HEK293 (cell line): ENCODE measurements around the gene TEX13C.

ENCODE experiments used
- CTCF ChIA-PET: fragments of 350-600 bp; formaldehyde crosslinking; extraction: SDS; loops from one replicate; lab custom pipeline; 2021; ENCODE audit warnings: antibody characterized with exemption; lab: Yijun Ruan, JAX
- POLR2A ChIA-PET: fragments of 300-600 bp; formaldehyde crosslinking; extraction: SDS; loops from one replicate; lab custom pipeline; 2020; ENCODE audit warnings: antibody characterized with exemption, inconsistent platforms; lab: Yijun Ruan, JAX
- H3K27ac ChIP-seq: fragments of 200-500 bp; sonication (Bioruptor generic); 2 replicates; pipeline ENCODE4 v1.5.1; 2014; ENCODE audit warnings: low read depth, low read length, control low read depth, inconsistent platforms; ENCODE audit errors: extremely low read depth
- H3K36me3 ChIP-seq, 2 experiments: fragments of 200-500 bp in 1 of 2; sonication (Bioruptor generic) in 1 of 2; 1 replicate in 1 of 2; 2 replicates in 1 of 2; pipeline ENCODE4 v1.5.1; 2014 to 2017; ENCODE audit warnings: inconsistent platforms in 2 of 2, low read length in 2 of 2; ENCODE audit not compliant: control insufficient read depth in 2 of 2, insufficient read depth in 1 of 2
- H3K4me1 ChIP-seq: fragments of 200-500 bp; sonication (Bioruptor generic); 2 replicates; pipeline ENCODE4 v1.5.1; 2014; ENCODE audit warnings: mild to moderate bottlenecking, low read length, inconsistent platforms; ENCODE audit not compliant: control insufficient read depth, insufficient read depth
- H3K4me3 ChIP-seq: 2 replicates; pipeline ENCODE4 v1.5.1; 2011; ENCODE audit warnings: low read depth, mild to moderate bottlenecking, control low read depth, low read length, moderate library complexity
- H3K9me3 ChIP-seq: fragments of 200-500 bp; sonication (Bioruptor generic); 2 replicates; pipeline ENCODE4 v1.5.1; 2014; ENCODE audit warnings: low read depth, low read length, inconsistent platforms; ENCODE audit not compliant: control insufficient read depth, insufficient read depth
- AEBP2 ChIP-seq: fragments of 450-650 bp; formaldehyde crosslinking; IDR thresholded peaks from 2 replicates; pipeline ENCODE4 v1.5.1; 2016; ENCODE audit warnings: missing biosample characterization, missing genetic modification characterization, borderline replicate concordance
- ATF2 ChIP-seq: fragments of 450-650 bp; formaldehyde crosslinking; IDR thresholded peaks from 2 replicates; pipeline ENCODE4 v1.5.1; 2016; ENCODE audit warnings: missing biosample characterization, missing genetic modification characterization, low read depth
- GFI1B ChIP-seq: fragments of 450-650 bp; formaldehyde crosslinking; IDR thresholded peaks from 2 replicates; pipeline ENCODE4 v1.5.1; 2016; ENCODE audit warnings: missing biosample characterization, missing genetic modification characterization
- HOXD13 ChIP-seq: sonication (generic); formaldehyde crosslinking; IDR thresholded peaks from 2 replicates; pipeline ENCODE4 v1.8.0; 2022; ENCODE audit warnings: missing genetic modification reagents, borderline replicate concordance
- ZBTB26 ChIP-seq: fragments of 450-650 bp; formaldehyde crosslinking; optimal IDR thresholded peaks from 2 replicates; pipeline ENCODE3; 2016; ENCODE audit warnings: missing biosample characterization, mild to moderate bottlenecking, missing genetic modification characterization
- ZNF148 ChIP-seq: fragments of 450-650 bp; formaldehyde crosslinking; IDR thresholded peaks from 2 replicates; pipeline ENCODE4 v1.5.0; 2017; ENCODE audit warnings: missing biosample characterization, missing genetic modification characterization, borderline replicate concordance
- ZNF426 ChIP-seq: fragments of 450-650 bp; formaldehyde crosslinking; IDR thresholded peaks from 2 replicates; pipeline ENCODE4 v1.5.1; 2017; ENCODE audit warnings: missing biosample characterization, missing genetic modification characterization, mild to moderate bottlenecking, inconsistent platforms, moderate library complexity
- ZNF48 ChIP-seq: fragments of 450-650 bp; formaldehyde crosslinking; IDR thresholded peaks from 2 replicates; pipeline ENCODE4 v1.5.1; 2016; ENCODE audit warnings: missing biosample characterization, missing genetic modification characterization
- ZNF561 ChIP-seq: fragments of 450-650 bp; IDR thresholded peaks from 2 replicates; pipeline ENCODE4 v1.5.1; 2018; ENCODE audit warnings: missing biosample characterization, missing genetic modification characterization, borderline replicate concordance
- TF ChIP-seq, protein P1 (sequence below): fragments of 450-650 bp; formaldehyde crosslinking; IDR thresholded peaks from 2 replicates; pipeline ENCODE4 v1.5.1; 2016; ENCODE audit warnings: missing biosample characterization, missing genetic modification characterization

Gene TEX13C

DNA sequence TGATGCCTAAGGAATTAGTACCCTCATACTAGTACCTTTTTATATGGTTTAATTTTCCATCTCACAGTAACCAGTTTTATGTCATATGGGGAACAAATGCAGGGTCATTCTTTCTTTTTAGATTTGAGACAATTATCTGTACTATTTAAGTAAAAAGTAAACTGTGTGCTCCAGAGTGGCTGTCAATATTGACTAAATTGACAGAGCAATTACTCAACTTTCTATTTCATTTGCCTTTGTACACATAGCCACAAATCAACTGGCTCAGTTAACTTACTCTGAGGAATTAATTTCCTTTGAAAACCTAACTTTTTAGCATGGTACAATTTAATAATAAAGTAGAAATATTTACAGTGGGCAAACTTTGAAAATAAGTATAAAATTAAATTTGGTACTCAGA, 28.5 kb upstream of the TEX13C start:
- Histone ChIP-seq H3K9me3 (no peaks in the 10 kb centered on the region), H3K4me1 (no peaks in the 10 kb centered on the region), H3K36me3 (no peaks in the 10 kb centered on the region), H3K27ac (no peak overlapping the region), H3K4me3 (no peak overlapping the region)
- POLR2A ChIA-PET = no interaction called here
- CTCF ChIA-PET = no interaction called here
- TF ChIP-seq ZNF426 (no peak), ZNF561 (tag by site-specific recombination) (no peak), HOXD13 (CRISPR knock-in tag) (no peak)

- TF ChIP-seq AEBP2 (no peak), ZNF48 (tag by site-specific recombination) (no peak), ZNF148 (tag by site-specific recombination) (no peak), ZBTB26 (tag by site-specific recombination) (no peak), GFI1B (no peak), ZNF561 (tag by site-specific recombination) (no peak)
- POLR2A ChIA-PET = no interaction called here
- Histone ChIP-seq H3K4me1 (no peaks in the 10 kb centered on the region), H3K36me3 (no peaks in the 10 kb centered on the region), H3K9me3 (no peaks in the 10 kb centered on the region), H3K27ac (no peak overlapping the region), H3K4me3 (no peak overlapping the region)
- CTCF ChIA-PET = interaction anchor here (0.6 kb wide), 1 partner anchor 898 kb away, joined by 3 read pairs; no protein-coding TSS in a partner anchor
Measured at GRCh38 chrX:125293850-125294780, 25.6 kb upstream of the TEX13C start.

GRCh38 chrX:125295337-125295736, 24.3 kb upstream of the TEX13C start:
- Histone ChIP-seq H3K36me3 (no peaks in the 10 kb centered on the region), H3K4me3 (no peak overlapping the region), H3K9me3 (no peaks in the 10 kb centered on the region), H3K27ac (no peak overlapping the region), H3K4me1 (no peaks in the 10 kb centered on the region)
- ChIA-PET CTCF (no interaction called here), POLR2A (no interaction called here)
- TF ChIP-seq, protein P1, sequence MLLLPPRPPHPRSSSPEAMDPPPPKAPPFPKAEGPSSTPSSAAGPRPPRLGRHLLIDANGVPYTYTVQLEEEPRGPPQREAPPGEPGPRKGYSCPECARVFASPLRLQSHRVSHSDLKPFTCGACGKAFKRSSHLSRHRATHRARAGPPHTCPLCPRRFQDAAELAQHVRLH (tag by site-specific recombination) = no peak
- TF ChIP-seq ATF2 (tag by site-specific recombination) = peak; percentile 57; the same call in 1 of the 2 replicates
